Small intestine (tissue), 7 donors: ENCODE results near the gene GOSR2. TPM values are rescaled to one million over a fixed set of nuclear protein-coding genes. Genes with fewer than 3 reads are reported as not detected.
A peak's percentile ranks its signal among the peaks of the same experiment; 100 is the strongest.

Experiments used
- DNase-seq, 2 donors: peaks; one replicate each; pipeline versions ENCODE4 v3.0.0 to v3.0.0-alpha.2; 2013
- FAIRE-seq: peaks from 2 replicates; lab custom pipeline; 2012; peaks lifted over from hg19 to GRCh38; lab: Jason Lieb, UNC
- H3K27ac ChIP-seq, 3 donors: one replicate each; pipeline ENCODE4 v1.5.1; 2013; ENCODE audit warnings: low read length in 2 of 3, mild to moderate bottlenecking in 2 of 3, control low read depth in 1 of 3, inconsistent platforms in 1 of 3, low read depth in 1 of 3, moderate library complexity in 1 of 3
- H3K27me3 ChIP-seq, 3 donors: one replicate each; pipeline ENCODE4 v1.6.1; 2013; ENCODE audit warnings: low read length in 3 of 3, inconsistent platforms in 1 of 3; ENCODE audit not compliant: control insufficient read depth in 3 of 3, insufficient read depth in 3 of 3
- H3K36me3 ChIP-seq, 3 donors: one replicate each; pipeline ENCODE4 v1.6.1; 2013; ENCODE audit warnings: low read length in 3 of 3, inconsistent platforms in 1 of 3, low read depth in 1 of 3, mild to moderate bottlenecking in 1 of 3, moderate library complexity in 1 of 3; ENCODE audit not compliant: control insufficient read depth in 3 of 3, insufficient read depth in 2 of 3
- H3K4me1 ChIP-seq, 3 donors: one replicate each; pipeline ENCODE4 v1.6.1; 2013; ENCODE audit warnings: low read length in 2 of 3, inconsistent platforms in 1 of 3, low read depth in 1 of 3, mild to moderate bottlenecking in 1 of 3, moderate library complexity in 1 of 3; ENCODE audit not compliant: control insufficient read depth in 3 of 3, insufficient read depth in 2 of 3
- H3K4me3 ChIP-seq, 3 donors: one replicate each; pipeline ENCODE4 v1.5.1; 2013; ENCODE audit warnings: low read length in 3 of 3, control low read depth in 1 of 3, inconsistent platforms in 1 of 3, low read depth in 1 of 3, mild to moderate bottlenecking in 1 of 3, moderate library complexity in 1 of 3
- H3K9me3 ChIP-seq, 2 donors: one replicate each; pipeline ENCODE4 v1.6.1; 2013; ENCODE audit warnings: low read depth in 1 of 2, low read length in 1 of 2; ENCODE audit not compliant: control insufficient read depth in 2 of 2, insufficient read depth in 1 of 2
- WGBS, 3 donors: extraction: QIAGEN DNeasy Blood & Tissue Kit; methylation state at CpG; one replicate each; pipeline ENCODE4 v1.1.7; 2013; 5-methylcytosine and 5-hydroxymethylcytosine counted together
- polyA plus RNA-seq, 4 donors: library from polyadenylated mRNA; stranded (reverse) in 3 of 4; unstranded in 1 of 4; fragments of 200-250 nt in 3 of 4; fragments of 120-200 nt in 1 of 4; gene quantifications; one replicate each; pipeline versions ENCODE4 v1.2.1 to v1.2.3, GENCODE V29; 2013
- donor health status: healthy with polysubstance abuse.
- donor health status: control.
- donor health status: control.
- donor health status: Bipolar disorder and iron deficiency.
- donor health status: healthy.

The GOSR2 gene
- polyA plus RNA-seq, 4 donors, result 41.0 to 80.1 (median 50.3) TPM

GRCh38 chr17:46887717-46888116 is 35.2 kb upstream of the GOSR2 start:
- H3K27me3 ChIP-seq, result peaks cover 0 to 2% (median 2%) of the 10 kb centered on the region in 3 donors
- H3K4me3 ChIP-seq, result no peak overlapping the region
- DNase-seq (no peak), FAIRE-seq (no peak)
- no peaks in the 10 kb centered on the region for H3K9me3 ChIP-seq
- no peak overlapping the region for H3K27ac ChIP-seq
- H3K36me3 ChIP-seq, result no peaks in the 10 kb centered on the region
- H3K4me1 ChIP-seq, result no peaks in the 10 kb centered on the region
- WGBS, 3 donors, result 87 to 95% (median 90%) methylated on average over 3 of the region's 3 CpGs

- FAIRE-seq (no peak), DNase-seq (no peak)
- H3K36me3 ChIP-seq, result no peaks in the 10 kb centered on the region
- no peak overlapping the region for H3K27ac ChIP-seq
- no peak overlapping the region for H3K4me3 ChIP-seq
- H3K4me1 ChIP-seq, result no peaks in the 10 kb centered on the region
- H3K27me3 ChIP-seq, result peaks cover 0 to 6% (median 2%) of the 10 kb centered on the region in 3 donors
- 71 to 79% (median 72%) methylated on average over 1 of the region's 1 CpG for WGBS, 3 donors
- no peaks in the 10 kb centered on the region for H3K9me3 ChIP-seq
Measured at GRCh38 chr17:46888727-46889126, 34.2 kb upstream of the GOSR2 start.

GRCh38 chr17:46889519-46889918 is 33.4 kb upstream of the GOSR2 start:
- peaks cover 0 to 13% (median 2%) of the 10 kb centered on the region in 3 donors for H3K27me3 ChIP-seq
- H3K4me3 ChIP-seq, result no peak overlapping the region
- DNase-seq (no peak), FAIRE-seq (no peak)
- WGBS, 3 donors, result 51 to 74% (median 66%) methylated on average over 4 of the region's 4 CpGs
- no peaks in the 10 kb centered on the region for H3K4me1 ChIP-seq
- H3K36me3 ChIP-seq, result no peaks in the 10 kb centered on the region
- H3K9me3 ChIP-seq, result no peaks in the 10 kb centered on the region
- no peak overlapping the region for H3K27ac ChIP-seq

GRCh38 chr17:46889992-46890564 is 32.9 kb upstream of the GOSR2 start:
- Histone ChIP-seq H3K27ac (no peak overlapping the region), H3K4me3 (no peak overlapping the region), H3K27me3 (peaks cover 0 to 16% (median 2%) of the 10 kb centered on the region in 3 donors), H3K36me3 (no peaks in the 10 kb centered on the region), H3K9me3 (no peaks in the 10 kb centered on the region), H3K4me1 (peaks cover 0 to 3% (median 0%) of the 10 kb centered on the region in 3 donors)
- no peak for FAIRE-seq
- 59 to 68% (median 65%) methylated on average over 13 of the region's 13 CpGs for WGBS, 3 donors
- DNase-seq, result no peak

- Histone ChIP-seq H3K27ac (no peak overlapping the region), H3K4me1 (peaks cover 0 to 3% (median 0%) of the 10 kb centered on the region in 3 donors), H3K9me3 (no peaks in the 10 kb centered on the region), H3K36me3 (no peaks in the 10 kb centered on the region), H3K27me3 (peaks cover 0 to 16% (median 2%) of the 10 kb centered on the region in 3 donors), H3K4me3 (no peak overlapping the region)
- 59 to 64% (median 60%) methylated on average over 6 of the region's 6 CpGs for WGBS, 3 donors
- no peak for FAIRE-seq
- DNase-seq, result no peak
Measured at GRCh38 chr17:46890638-46891037, 32.3 kb upstream of the GOSR2 start.

GRCh38 chr17:46892192-46892703 is 30.7 kb upstream of the GOSR2 start:
- FAIRE-seq (no peak), DNase-seq (no peak)
- peaks cover 0 to 3% (median 0%) of the 10 kb centered on the region in 3 donors for H3K4me1 ChIP-seq
- no peak overlapping the region for H3K27ac ChIP-seq
- no peaks in the 10 kb centered on the region for H3K9me3 ChIP-seq
- WGBS, 3 donors, result 59 to 70% (median 64%) methylated on average over 4 of the region's 4 CpGs
- H3K27me3 ChIP-seq, result peaks cover 0 to 16% (median 2%) of the 10 kb centered on the region in 3 donors
- no peaks in the 10 kb centered on the region for H3K36me3 ChIP-seq
- no peak overlapping the region for H3K4me3 ChIP-seq

GRCh38 chr17:46894024-46894423 is 28.9 kb upstream of the GOSR2 start:
- peaks cover 0 to 3% (median 0%) of the 10 kb centered on the region in 3 donors for H3K4me1 ChIP-seq
- FAIRE-seq (no peak), DNase-seq (peak; percentile 12 to 41)
- H3K36me3 ChIP-seq, result no peaks in the 10 kb centered on the region
- H3K27me3 ChIP-seq, result peaks cover 0 to 18% (median 5%) of the 10 kb centered on the region in 3 donors
- no peak overlapping the region for H3K4me3 ChIP-seq
- H3K27ac ChIP-seq, result no peak overlapping the region
- H3K9me3 ChIP-seq, result peaks cover 0 to 2% of the 10 kb centered on the region in 2 donors
- 55 to 75% (median 60%) methylated on average over 9 of the region's 9 CpGs for WGBS, 3 donors

GRCh38 chr17:46894476-46895151 is 28.3 kb upstream of the GOSR2 start:
- no peak overlapping the region for H3K27ac ChIP-seq
- DNase-seq, result no peak
- no peak for FAIRE-seq
- H3K27me3 ChIP-seq, result peaks cover 0 to 18% (median 3%) of the 10 kb centered on the region in 3 donors
- H3K36me3 ChIP-seq, result no peaks in the 10 kb centered on the region
- H3K4me1 ChIP-seq, result peaks cover 0 to 3% (median 0%) of the 10 kb centered on the region in 3 donors
- no peak overlapping the region for H3K4me3 ChIP-seq
- H3K9me3 ChIP-seq, result peaks cover 0 to 4% of the 10 kb centered on the region in 2 donors
- 46 to 55% (median 49%) methylated on average over 25 to 29 of the region's 29 CpGs for WGBS, 3 donors
